GM23338 (cell line): ENCODE data around the gene VOPP1.

Experiments used
- CREB1 ChIP-seq: fragments of 250-450 bp; sonication (Bioruptor Pico); IDR thresholded peaks from 2 replicates; pipeline ENCODE4 v1.5.0; 2020; ENCODE audit warnings: low read depth, mild to moderate bottlenecking, moderate library complexity
- EZH2 ChIP-seq: fragments of 200-600 bp; sonication (generic); IDR thresholded peaks from one replicate; pipeline ENCODE4 v1.8.0; 2017; ENCODE audit warnings: antibody characterized with exemption, mild to moderate bottlenecking, low read depth; ENCODE audit not compliant: unreplicated experiment
- EZH2phosphoT487 ChIP-seq: fragments of 200-600 bp; sonication (generic); IDR thresholded peaks from one replicate; pipeline ENCODE4 v1.8.1; 2018; ENCODE audit warnings: antibody characterized with exemption; ENCODE audit not compliant: unreplicated experiment
- JUNB ChIP-seq: IDR thresholded peaks from one replicate; pipeline ENCODE4 v1.6.1; 2016; ENCODE audit warnings: antibody characterized with exemption; ENCODE audit not compliant: unreplicated experiment
- NANOG ChIP-seq: IDR thresholded peaks from 2 replicates; pipeline ENCODE4 v1.6.1; 2016; ENCODE audit warnings: antibody characterized with exemption, borderline replicate concordance
- POLR2AphosphoS5 ChIP-seq: IDR thresholded peaks from 2 replicates; pipeline ENCODE4 v1.6.1; 2016; ENCODE audit warnings: antibody characterized with exemption, low read depth
- ZNF114 ChIP-seq: fragments of 250-450 bp; sonication (Bioruptor Pico); IDR thresholded peaks from 2 replicates; pipeline ENCODE4 v1.5.0; 2020; ENCODE audit warnings: mild to moderate bottlenecking, moderate library complexity
- ZNF331 ChIP-seq: fragments of 250-450 bp; sonication (Bioruptor Pico); IDR thresholded peaks from 2 replicates; pipeline ENCODE4 v1.5.0; 2020; ENCODE audit warnings: low read depth, mild to moderate bottlenecking, moderate library complexity
- TF ChIP-seq, protein P1 (sequence below), 2 experiments: fragments of 200-600 bp in 1 of 2; sonication (generic) in 1 of 2; conservative IDR thresholded peaks; 2 replicates each; pipeline versions ENCODE4 v1.5.1 to v1.6.1; 2016 to 2017; ENCODE audit warnings: antibody characterized with exemption in 2 of 2, low read depth in 2 of 2, mild to moderate bottlenecking in 2 of 2, moderate library complexity in 1 of 2
- TF ChIP-seq, protein P2 (sequence below): IDR thresholded peaks from one replicate; pipeline ENCODE4 v1.6.1; 2018; ENCODE audit warnings: antibody characterized with exemption; ENCODE audit not compliant: unreplicated experiment
- TF ChIP-seq, protein P3 (sequence below): IDR thresholded peaks from 2 replicates; pipeline ENCODE4 v1.6.1; 2016; ENCODE audit warnings: antibody characterized with exemption

DNA sequence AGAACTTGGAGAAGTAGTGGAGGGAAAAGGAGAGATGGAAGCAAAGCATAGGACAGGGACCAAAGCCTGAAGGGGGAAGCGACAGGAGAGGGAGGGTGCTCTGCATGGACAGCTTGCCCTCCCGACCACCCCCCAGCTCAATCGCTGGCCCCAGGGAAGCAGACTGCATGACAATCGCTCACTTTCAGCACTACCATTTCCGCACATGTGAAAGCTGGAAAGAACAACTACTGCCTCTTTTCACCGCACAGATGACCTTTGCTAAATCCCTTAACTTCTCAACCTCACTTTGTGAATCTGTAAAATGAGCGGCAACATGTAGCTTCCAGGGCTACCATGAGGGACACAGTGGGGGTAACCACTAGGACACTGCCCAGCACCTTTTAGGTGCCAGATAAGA, 17.1 kb downstream of the VOPP1 start:
- TF ChIP-seq, protein P1, sequence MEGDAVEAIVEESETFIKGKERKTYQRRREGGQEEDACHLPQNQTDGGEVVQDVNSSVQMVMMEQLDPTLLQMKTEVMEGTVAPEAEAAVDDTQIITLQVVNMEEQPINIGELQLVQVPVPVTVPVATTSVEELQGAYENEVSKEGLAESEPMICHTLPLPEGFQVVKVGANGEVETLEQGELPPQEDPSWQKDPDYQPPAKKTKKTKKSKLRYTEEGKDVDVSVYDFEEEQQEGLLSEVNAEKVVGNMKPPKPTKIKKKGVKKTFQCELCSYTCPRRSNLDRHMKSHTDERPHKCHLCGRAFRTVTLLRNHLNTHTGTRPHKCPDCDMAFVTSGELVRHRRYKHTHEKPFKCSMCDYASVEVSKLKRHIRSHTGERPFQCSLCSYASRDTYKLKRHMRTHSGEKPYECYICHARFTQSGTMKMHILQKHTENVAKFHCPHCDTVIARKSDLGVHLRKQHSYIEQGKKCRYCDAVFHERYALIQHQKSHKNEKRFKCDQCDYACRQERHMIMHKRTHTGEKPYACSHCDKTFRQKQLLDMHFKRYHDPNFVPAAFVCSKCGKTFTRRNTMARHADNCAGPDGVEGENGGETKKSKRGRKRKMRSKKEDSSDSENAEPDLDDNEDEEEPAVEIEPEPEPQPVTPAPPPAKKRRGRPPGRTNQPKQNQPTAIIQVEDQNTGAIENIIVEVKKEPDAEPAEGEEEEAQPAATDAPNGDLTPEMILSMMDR (conservative IDR thresholded peaks at IDR 0.05; ENCODE audit: low read depth in 2 of 2), result no peak
- TF ChIP-seq CREB1 (CRISPR knock-in tag), result no peak
- no peak for TF ChIP-seq EZH2phosphoT487
- no peak for TF ChIP-seq EZH2
- no peak for TF ChIP-seq JUNB
- TF ChIP-seq, protein P2, sequence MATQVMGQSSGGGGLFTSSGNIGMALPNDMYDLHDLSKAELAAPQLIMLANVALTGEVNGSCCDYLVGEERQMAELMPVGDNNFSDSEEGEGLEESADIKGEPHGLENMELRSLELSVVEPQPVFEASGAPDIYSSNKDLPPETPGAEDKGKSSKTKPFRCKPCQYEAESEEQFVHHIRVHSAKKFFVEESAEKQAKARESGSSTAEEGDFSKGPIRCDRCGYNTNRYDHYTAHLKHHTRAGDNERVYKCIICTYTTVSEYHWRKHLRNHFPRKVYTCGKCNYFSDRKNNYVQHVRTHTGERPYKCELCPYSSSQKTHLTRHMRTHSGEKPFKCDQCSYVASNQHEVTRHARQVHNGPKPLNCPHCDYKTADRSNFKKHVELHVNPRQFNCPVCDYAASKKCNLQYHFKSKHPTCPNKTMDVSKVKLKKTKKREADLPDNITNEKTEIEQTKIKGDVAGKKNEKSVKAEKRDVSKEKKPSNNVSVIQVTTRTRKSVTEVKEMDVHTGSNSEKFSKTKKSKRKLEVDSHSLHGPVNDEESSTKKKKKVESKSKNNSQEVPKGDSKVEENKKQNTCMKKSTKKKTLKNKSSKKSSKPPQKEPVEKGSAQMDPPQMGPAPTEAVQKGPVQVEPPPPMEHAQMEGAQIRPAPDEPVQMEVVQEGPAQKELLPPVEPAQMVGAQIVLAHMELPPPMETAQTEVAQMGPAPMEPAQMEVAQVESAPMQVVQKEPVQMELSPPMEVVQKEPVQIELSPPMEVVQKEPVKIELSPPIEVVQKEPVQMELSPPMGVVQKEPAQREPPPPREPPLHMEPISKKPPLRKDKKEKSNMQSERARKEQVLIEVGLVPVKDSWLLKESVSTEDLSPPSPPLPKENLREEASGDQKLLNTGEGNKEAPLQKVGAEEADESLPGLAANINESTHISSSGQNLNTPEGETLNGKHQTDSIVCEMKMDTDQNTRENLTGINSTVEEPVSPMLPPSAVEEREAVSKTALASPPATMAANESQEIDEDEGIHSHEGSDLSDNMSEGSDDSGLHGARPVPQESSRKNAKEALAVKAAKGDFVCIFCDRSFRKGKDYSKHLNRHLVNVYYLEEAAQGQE, result no peak
- TF ChIP-seq, protein P3, sequence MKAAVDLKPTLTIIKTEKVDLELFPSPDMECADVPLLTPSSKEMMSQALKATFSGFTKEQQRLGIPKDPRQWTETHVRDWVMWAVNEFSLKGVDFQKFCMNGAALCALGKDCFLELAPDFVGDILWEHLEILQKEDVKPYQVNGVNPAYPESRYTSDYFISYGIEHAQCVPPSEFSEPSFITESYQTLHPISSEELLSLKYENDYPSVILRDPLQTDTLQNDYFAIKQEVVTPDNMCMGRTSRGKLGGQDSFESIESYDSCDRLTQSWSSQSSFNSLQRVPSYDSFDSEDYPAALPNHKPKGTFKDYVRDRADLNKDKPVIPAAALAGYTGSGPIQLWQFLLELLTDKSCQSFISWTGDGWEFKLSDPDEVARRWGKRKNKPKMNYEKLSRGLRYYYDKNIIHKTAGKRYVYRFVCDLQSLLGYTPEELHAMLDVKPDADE, result no peak
- TF ChIP-seq POLR2AphosphoS5, result no peak
- no peak for TF ChIP-seq ZNF331
- TF ChIP-seq NANOG, result peak; percentile 60; the same call in 1 of the 2 replicates
- no peak for TF ChIP-seq ZNF114 (CRISPR knock-in tag)
